ENCODE measurements around the gene RBM48.
"Not testable (repeated sequence)": the region's sequence is repeated elsewhere in the genome, so short reads cannot be mapped to it uniquely, and the experiment has no call there.

Gene RBM48

DNA sequence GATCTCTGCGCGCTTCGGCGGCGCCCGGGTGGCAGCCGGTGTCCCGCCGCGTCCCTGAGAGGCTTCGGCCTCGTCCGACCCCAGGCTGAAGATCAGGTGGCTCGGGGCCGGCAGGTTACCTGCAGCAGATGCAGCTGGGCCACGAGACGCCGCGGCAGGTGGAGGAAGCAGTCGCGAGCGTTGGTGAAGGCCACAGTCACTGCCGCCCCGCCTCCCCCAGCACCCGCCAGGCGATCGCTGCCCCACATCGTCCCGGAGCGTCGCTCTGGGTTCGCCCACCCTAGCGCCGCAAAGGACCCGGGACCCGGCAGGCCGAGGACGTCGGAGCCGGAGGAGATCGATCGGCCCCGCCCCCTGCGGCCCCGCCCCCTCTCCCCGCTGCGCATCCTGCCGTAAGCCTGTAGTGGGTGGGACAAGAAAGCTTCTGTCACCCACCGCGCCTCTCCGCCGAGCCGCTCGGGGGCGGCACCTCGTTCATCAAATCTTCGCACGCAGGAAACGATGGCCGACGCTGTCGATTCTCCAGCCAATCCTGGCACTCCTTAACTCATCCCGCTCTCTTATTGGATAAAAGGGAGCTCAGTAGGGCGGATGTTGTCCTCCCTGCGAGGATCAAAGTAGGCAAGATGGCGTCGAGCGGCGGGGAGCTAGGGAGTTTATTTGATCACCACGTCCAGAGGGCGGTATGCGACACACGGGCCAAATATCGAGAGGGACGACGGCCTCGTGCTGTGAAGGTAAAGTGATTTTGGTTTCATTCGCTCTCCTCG, at the start of gene RBM48, which contains the start of gene PEX1:
Gene RBM48, plus strand, starts transcription at position 608 of the 770 bp plus-strand sequence. Its CDS starts 19 bp downstream, at position 627.
Gene PEX1, minus strand, starts transcription at position 333 of the 770 bp plus-strand sequence. Its CDS starts 85 bp downstream, at position 248.
- peak; percentile 94 for DNase-seq

DNA sequence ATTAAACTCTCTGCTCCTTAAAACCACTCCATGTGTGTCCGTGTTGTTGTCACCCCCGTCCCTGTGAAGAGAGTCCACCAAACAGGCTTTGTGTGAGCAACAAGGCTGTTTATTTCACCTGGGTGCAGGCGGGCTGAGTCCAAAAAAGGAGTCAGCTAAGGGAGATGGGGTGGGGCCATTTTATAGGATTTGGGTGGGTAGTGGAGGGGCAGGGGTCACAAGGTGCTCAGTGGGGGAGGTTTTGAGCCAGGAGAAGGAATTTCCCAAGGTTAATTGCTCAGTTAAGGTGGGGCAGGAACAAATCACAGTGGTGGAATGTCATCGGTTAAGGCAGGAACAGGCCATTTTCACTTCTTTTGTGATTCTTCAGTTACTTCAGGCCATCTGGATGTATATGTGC, 49.4 kb upstream of the RBM48 start:
- DNase-seq, result not testable (repeated sequence)

- DNase-seq, result not testable (repeated sequence)
Observed at GRCh38 chr7:92483624-92484023, 45.0 kb upstream of the RBM48 start.

DNA sequence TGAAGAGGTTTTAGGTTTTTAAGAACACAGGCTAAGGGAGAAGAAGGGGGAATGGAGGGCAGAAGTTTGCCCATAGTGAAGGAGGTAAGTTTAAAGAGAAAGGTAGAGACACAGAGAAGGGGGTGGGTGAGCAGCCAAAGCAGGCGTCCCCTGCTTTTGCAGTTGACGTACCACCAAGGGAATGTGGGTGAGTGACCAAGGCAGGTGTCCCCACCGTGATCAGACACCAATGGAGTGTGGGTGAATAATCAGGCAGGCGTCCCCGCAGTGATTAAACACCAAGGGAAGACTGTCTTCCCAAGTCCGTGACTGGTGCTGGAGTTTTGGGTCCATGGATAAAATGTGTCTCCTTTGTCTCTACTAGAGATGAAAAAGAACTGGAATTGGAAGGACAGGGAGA, 44.4 kb upstream of the RBM48 start:
- not testable (repeated sequence) for DNase-seq

- DNase-seq, result no peak
Observed at GRCh38 chr7:92485267-92485892, 43.2 kb upstream of the RBM48 start.

- DNase-seq, result no peak
Observed at GRCh38 chr7:92485974-92486373, 42.6 kb upstream of the RBM48 start.

DNA sequence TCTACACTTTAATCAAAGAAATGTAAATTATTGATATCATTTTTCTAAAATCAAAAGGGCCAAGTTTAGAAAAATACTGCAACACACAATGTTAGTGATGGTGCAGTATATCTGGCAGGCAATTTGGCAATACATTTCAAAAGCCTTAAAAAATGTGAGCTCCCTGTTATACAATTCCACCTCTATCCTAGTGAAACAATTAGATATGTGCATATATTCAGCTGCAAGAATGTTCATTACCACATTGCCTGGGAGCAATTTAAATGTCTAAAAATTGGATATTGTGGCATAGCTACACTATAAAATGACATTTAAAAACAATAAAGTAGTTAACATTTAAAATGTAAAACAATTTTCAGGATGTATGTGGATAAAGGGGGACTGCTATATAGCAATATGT, 40.8 kb upstream of the RBM48 start:
- DNase-seq, result no peak

GRCh38 chr7:92489634-92490033, 39.0 kb upstream of the RBM48 start:
- no peak for DNase-seq

DNA sequence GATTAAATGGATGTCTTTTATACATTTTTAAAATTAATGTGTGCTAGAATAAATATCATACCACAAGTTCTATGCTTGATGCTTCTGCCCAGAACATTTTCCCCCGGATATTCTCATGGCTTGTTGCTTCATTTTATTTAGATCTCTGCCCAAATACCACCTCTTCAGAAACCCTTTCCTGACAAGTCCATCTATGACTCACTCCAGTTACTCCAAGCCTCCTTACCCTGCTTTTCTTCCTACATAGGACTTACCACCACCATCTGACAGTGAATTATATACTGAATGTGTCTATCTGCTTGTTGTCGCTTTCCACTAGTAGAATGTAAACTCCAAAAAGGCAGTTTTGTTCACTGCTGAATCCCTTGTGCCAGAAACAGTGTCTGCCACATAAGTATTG, 31.7 kb upstream of the RBM48 start:
- no peak for DNase-seq

GRCh38 chr7:92498557-92498956, 30.0 kb upstream of the RBM48 start:
- DNase-seq, result no peak

DNA sequence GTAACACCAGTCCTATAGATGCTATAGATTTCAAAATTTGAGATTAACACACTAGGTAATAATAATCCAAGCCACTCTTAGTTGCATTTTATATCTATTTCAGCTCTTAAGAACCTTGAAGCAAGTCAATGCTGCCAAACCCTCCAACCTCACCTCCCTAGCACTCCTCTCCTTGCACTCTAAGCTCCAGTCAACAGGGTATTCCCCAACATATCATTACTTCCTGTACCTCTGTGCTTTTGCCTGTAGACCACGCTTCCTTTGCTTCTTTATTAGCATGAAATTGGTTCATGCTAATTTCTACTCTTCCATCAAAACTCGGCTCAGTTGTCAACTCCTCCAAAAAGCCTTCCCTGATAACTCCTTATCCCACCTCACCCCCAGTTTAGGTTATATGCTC, 24.8 kb upstream of the RBM48 start:
- DNase-seq, result no peak

- no peak for DNase-seq
Observed at GRCh38 chr7:92504563-92504962, 24.0 kb upstream of the RBM48 start.

GRCh38 chr7:92506363-92506762, 22.2 kb upstream of the RBM48 start:
- no peak for DNase-seq

DNA sequence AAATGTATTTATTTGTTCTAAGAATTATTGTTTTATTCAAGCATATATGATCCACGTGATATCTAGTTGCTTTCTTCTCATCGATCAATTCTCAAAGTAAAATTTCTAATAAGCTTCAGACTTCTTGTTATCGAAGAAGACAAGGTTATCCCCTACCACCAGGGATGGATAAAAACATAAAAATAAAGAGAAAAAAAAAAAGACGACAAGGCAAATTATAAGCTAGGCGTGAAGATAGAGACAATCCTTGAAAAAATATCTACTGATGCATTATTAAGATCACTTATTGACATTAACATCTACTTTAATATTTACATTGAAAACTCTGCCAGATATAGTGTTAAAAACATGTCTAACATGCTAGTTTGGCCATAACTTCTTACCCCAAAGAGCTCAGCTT, 19.6 kb upstream of the RBM48 start:
- no peak for DNase-seq

DNA sequence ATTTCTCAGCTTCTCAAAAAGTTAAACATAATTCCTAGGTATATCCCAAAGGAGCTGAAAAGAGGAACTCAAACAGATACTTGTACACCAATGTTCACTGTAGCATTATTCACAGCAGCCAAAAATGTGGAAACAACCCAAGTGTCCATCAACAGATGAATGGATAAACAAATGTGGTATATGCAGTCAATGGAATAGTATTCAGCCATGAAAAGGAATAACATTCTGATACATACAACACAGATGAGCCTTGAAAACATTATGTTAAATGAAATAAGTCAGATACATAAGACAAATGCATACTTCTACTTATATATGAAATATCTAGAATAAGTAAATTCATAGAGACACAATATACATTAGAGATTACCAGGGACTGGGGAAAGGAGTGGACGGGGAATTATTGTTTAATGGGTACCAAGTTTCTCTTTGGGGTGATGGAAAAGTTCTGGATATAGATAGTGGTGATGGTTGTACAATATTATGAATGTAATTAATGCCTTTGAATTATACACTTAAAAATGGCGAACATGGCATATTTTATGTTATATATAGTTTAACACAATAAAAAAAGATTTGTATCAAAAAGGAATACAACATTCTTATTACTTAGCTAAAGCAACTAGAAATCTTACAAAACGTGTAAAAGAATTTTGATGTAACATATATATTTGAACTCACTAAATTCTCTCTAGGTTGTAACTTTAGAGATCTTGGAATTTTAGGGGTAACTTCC, 15.3 kb upstream of the RBM48 start:
- no peak for DNase-seq

- no peak for DNase-seq
Observed at GRCh38 chr7:92517631-92518030, 11.0 kb upstream of the RBM48 start.

DNA sequence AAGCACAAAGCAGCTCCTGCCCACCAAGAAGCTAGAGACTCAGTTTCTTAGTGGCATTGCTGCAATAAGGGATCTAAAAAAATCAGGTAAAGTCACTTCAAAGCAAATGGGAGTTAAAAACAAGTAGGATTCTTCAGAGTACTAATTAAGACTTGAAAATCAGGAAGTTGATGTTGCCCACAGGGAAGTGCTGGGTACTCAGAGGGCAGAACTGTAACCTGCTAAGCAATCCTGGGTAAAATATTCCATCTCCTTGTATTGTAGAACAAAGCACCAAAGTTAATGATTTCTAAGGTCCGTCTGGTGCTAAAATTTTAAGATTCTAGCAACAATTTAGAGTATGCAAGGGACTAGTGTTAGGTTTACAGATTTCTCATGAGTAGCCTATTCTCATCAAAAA, 8.6 kb upstream of the RBM48 start:
- DNase-seq, result no peak

DNA sequence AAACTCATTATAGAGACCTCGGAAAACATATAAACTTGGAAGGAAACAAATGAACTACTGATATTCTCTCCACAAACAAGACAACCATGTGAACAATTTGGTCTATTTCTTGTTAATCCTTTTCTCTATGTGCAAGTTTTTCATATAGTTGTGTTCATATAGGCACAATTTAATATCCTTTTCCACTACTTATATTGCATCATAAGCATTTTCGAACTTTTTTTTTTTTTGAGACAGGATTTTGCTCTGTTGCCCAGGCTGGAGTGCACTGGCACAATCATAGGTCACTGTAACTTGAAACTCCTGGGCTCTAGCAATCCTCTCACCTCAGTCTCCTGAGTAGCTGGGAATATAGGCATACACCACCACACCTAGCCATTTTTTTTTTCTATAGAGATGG, 5.5 kb upstream of the RBM48 start:
- DNase-seq, result no peak

- peak; percentile 24 for DNase-seq
Observed at GRCh38 chr7:92527300-92528187, 1.1 kb upstream of the RBM48 start.

- DNase-seq, result no peak
Observed at GRCh38 chr7:92528958-92529264, 316 bp downstream of the RBM48 start.

DNA sequence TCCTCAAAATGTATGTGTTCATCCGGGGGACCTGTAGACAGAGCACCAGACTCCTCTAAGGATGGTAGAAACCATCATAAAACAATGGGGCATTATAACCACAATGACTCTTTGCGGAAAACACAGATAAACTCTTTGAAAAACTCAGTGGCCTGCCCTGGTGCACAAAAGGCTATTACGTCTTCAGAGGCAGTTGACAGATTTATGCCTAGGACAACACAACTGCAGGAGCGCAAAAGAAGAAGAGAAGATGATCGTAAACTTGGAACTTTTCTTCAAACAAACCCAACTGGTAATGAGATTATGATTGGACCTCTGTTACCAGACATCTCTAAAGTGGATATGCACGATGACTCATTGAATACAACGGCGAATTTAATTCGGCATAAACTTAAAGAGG, 6.0 kb downstream of the RBM48 start:
- no peak for DNase-seq

DNA sequence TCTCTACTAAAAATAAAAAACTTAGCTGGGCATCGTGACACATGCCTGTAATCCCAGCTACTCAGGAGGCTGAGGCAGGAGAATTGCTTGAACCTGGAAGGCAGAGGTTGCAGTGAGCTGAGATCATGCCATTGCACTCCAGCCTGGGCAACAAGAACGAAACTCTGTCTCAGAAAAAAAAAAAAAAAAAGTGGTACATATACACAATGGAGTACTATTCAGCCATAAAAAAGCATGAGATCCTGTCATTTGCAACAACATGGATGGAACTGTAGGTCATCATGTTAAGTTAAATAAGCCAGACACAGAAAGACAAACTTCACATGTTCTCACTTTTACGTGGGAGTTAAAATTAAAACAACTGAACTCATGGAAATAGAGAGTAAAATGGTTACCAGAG, 14.9 kb downstream of the RBM48 start:
- not testable (repeated sequence) for DNase-seq

DNA sequence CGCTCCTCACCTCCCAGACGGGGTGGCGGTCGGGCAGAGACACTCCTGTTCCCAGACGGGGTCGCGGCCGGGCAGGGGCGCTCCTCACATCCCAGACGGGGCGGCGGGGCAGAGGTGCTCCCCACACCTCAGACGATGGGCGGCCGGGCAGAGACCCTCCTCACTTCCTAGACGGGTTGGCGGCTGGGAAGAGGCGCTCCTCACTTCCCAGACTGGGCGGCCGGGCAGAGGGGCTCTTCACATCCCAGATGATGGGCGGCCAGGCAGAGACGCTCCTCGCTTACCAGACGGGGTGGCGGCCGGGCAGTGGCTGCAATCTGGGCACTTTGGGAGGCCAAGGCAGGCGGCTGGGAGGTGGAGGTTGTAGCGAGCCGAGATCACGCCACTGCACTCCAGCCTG, 16.5 kb downstream of the RBM48 start:
- not testable (repeated sequence) for DNase-seq

All from NCI-H510A (cell line).